Mesenteric fat pad (tissue), 1 donor: ENCODE data around the gene CADM2. TPM values are rescaled to one million over a fixed set of nuclear protein-coding genes. Genes with fewer than 3 reads are reported as not detected.

Source experiments
- DNase-seq: peaks from one replicate; pipeline ENCODE4 v3.0.0-alpha.2; 2020; ENCODE audit warnings: low spot score
- total RNA-seq: library from RNA; stranded (reverse); fragmentation: NEBNext Ultra II Directional; extraction: Animal tissue kit (Norgen Biotek cat#: 25700); gene quantifications from one replicate; pipeline ENCODE4 v1.2.1, GENCODE V29; 2021
- donor health status: DM: yes; HTN: yes; CAD: no.

Gene CADM2
- total RNA-seq, 1 donor from 2014 or later = 17.3 TPM

- DNase-seq = no peak
These were observed 224.4 kb downstream of the CADM2 start for GRCh38 chr3:85182975-85183752.

GRCh38 chr3:85185495-85185894 is 226.7 kb downstream of the CADM2 start:
- DNase-seq = no peak

- no peak for DNase-seq
These were observed 230.9 kb downstream of the CADM2 start for GRCh38 chr3:85189731-85190130.

GRCh38 chr3:85193565-85193964 is 234.8 kb downstream of the CADM2 start:
- no peak for DNase-seq

GRCh38 chr3:85208650-85209049 is 249.9 kb downstream of the CADM2 start:
- DNase-seq = no peak

GRCh38 chr3:85210540-85210939 is 251.8 kb downstream of the CADM2 start:
- no peak for DNase-seq

- DNase-seq = no peak
These were observed 270.2 kb downstream of the CADM2 start for GRCh38 chr3:85228966-85229365.

- no peak for DNase-seq
These were observed 285.3 kb downstream of the CADM2 start for GRCh38 chr3:85244091-85244490.

GRCh38 chr3:85244519-85244918 is 285.7 kb downstream of the CADM2 start:
- no peak for DNase-seq

GRCh38 chr3:85251766-85252165 is 293.0 kb downstream of the CADM2 start:
- DNase-seq = no peak

GRCh38 chr3:85252686-85253085 is 293.9 kb downstream of the CADM2 start:
- no peak for DNase-seq

GRCh38 chr3:85254738-85255137 is 295.9 kb downstream of the CADM2 start:
- no peak for DNase-seq

GRCh38 chr3:85255949-85256348 is 297.2 kb downstream of the CADM2 start:
- DNase-seq = no peak

- DNase-seq = no peak
These were observed 299.5 kb downstream of the CADM2 start for GRCh38 chr3:85258326-85258725.

- DNase-seq = no peak
These were observed 300.0 kb downstream of the CADM2 start for GRCh38 chr3:85258819-85259218.

GRCh38 chr3:85259748-85260147 is 301.0 kb downstream of the CADM2 start:
- DNase-seq = no peak

- no peak for DNase-seq
These were observed 305.6 kb downstream of the CADM2 start for GRCh38 chr3:85264381-85264780.

GRCh38 chr3:85270488-85270887 is 311.7 kb downstream of the CADM2 start:
- no peak for DNase-seq

- no peak for DNase-seq
These were observed 313.1 kb downstream of the CADM2 start for GRCh38 chr3:85271911-85272310.

GRCh38 chr3:85288257-85288656 is 329.5 kb downstream of the CADM2 start:
- no peak for DNase-seq

- DNase-seq = no peak
These were observed 338.5 kb downstream of the CADM2 start for GRCh38 chr3:85297291-85297690.

GRCh38 chr3:85298032-85298431 is 339.2 kb downstream of the CADM2 start:
- DNase-seq = no peak

- no peak for DNase-seq
These were observed 344.4 kb downstream of the CADM2 start for GRCh38 chr3:85303156-85303555.
